ENCODE measurements around the gene TRIM46. TPM values are rescaled to one million over a fixed set of nuclear protein-coding genes. Genes with fewer than 3 reads are reported as not detected.
"Not testable (repeated sequence)": the region's sequence is repeated elsewhere in the genome, so short reads cannot be mapped to it uniquely, and the experiment has no call there.

TRIM46 gene
- total RNA-seq, 1 donor from 2014 or later: 1.2 TPM

DNA sequence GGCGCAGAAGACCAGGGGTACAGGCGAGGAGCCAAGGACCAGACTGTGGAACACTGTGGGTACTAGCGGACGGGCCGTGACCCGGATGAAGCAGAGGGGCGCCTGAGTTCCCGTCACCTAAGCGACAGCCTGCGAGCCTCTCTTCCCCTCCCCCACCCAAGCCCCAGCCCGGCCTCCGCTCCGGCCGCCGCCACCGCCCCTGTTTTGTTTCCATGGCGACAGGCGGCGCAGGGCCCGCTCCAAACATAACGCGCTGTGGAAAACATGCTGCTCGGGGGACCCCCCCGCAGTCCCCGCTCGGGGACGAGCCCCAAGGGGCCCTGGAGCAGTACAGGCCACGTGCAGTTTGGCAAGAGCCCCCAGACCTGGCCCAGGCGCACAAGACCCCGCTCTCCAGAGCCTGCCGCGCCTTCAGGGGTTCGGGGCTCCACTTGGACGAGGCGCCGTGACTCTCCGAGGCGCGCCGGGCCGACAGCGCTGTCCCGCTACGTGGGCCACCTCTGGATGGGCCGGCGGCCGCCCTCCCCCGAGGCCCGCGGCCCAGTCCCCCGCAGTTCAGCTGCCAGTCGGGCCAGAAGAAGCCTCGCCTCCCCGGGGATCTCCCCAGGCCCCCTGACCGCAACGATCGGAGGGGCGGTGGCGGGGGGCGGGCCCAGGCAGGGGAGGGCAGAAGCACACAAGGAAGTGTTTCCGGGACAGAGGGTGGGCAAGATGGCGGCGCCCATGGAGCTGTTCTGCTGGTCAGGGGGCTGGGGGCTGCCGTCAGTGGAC is 35.1 kb downstream of the TRIM46 start, which contains the start of gene MTX1:
TSS of gene MTX1 (plus strand) at position 155 of the 771 bp plus-strand sequence. CDS start at position 265, 110 bp downstream.
- H3K4me1 Mint-ChIP-seq: peaks cover 20% of the 10 kb centered on the region
- H3K4me3 Mint-ChIP-seq: peak within 1 kb of the TSS; percentile 85
- TF ChIP-seq, protein P1, sequence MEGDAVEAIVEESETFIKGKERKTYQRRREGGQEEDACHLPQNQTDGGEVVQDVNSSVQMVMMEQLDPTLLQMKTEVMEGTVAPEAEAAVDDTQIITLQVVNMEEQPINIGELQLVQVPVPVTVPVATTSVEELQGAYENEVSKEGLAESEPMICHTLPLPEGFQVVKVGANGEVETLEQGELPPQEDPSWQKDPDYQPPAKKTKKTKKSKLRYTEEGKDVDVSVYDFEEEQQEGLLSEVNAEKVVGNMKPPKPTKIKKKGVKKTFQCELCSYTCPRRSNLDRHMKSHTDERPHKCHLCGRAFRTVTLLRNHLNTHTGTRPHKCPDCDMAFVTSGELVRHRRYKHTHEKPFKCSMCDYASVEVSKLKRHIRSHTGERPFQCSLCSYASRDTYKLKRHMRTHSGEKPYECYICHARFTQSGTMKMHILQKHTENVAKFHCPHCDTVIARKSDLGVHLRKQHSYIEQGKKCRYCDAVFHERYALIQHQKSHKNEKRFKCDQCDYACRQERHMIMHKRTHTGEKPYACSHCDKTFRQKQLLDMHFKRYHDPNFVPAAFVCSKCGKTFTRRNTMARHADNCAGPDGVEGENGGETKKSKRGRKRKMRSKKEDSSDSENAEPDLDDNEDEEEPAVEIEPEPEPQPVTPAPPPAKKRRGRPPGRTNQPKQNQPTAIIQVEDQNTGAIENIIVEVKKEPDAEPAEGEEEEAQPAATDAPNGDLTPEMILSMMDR (IDR thresholded peaks at IDR 0.05): no peak
- ATAC-seq (ENCODE audit: low read depth) (peak; percentile 81), DNase-seq (peak; percentile 85)
- ChIA-PET POLR2A (interaction anchor here (0.6 to 3.7 kb wide), 15 partner anchors 15 to 355 kb away, joined by 3 to 75 read pairs (median 4); partner anchors contain the start of genes ASH1L, CLK2 and KRTCAP2), CTCF (interaction anchor here (0.6 to 7.6 kb wide), 6 partner anchors 15 to 42 kb away, joined by 3 to 110 read pairs (median 6); partner anchors contain the start of gene KRTCAP2)
- no peaks in the 10 kb centered on the region for H3K27me3 Mint-ChIP-seq
- H3K36me3 Mint-ChIP-seq (ENCODE audit: low read depth): peaks cover 17% of the 10 kb centered on the region
- no peaks in the 10 kb centered on the region for H3K9me3 Mint-ChIP-seq
- peak within 1 kb of the TSS; percentile 91 for H3K27ac Mint-ChIP-seq
- intact Hi-C loops (cut with micrococcal nuclease): loop anchor here (1.0 to 5.0 kb wide), 5 partner anchors 14 to 100 kb away; partner anchors contain the start of genes FDPS and SCAMP3

DNA sequence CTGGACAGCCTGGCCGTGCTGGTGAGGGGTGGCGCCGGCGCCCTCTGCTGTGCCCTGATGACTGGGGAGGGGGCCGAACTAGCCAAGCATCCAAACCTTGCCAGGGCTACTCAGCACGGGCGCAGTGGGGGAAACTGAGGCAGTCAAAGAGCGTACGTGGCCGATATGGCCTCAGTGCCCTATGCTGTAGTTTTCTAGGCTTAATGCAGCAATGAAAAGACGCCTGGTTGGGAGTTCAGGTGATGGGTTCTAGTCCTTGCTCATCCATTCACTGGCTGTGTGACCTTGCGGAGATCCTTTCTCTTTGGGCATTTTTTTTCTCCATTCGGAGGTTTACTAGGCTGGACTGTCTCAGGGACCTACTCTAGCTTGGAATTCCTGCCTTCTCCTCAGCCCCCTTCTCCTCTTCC is 35.7 kb downstream of the TRIM46 start:
- H3K9me3 Mint-ChIP-seq: no peaks in the 10 kb centered on the region
- ChIA-PET CTCF (interaction anchor here (0.6 to 7.6 kb wide), 4 partner anchors 16 to 41 kb away, joined by 3 to 110 read pairs (median 6); partner anchors contain the start of gene KRTCAP2), POLR2A (interaction anchor here (0.6 to 3.7 kb wide), 13 partner anchors 15 to 354 kb away, joined by 3 to 75 read pairs (median 5); partner anchors contain the start of genes ASH1L, CLK2 and KRTCAP2)
- H3K27ac Mint-ChIP-seq: peak overlapping the region; percentile 83
- intact Hi-C loops (cut with micrococcal nuclease): loop anchor here (2.0 to 5.0 kb wide), 2 partner anchors 15 to 53 kb away; partner anchors contain the start of gene SCAMP3
- peak overlapping the region; percentile 85 for H3K4me3 Mint-ChIP-seq
- no peaks in the 10 kb centered on the region for H3K27me3 Mint-ChIP-seq
- TF ChIP-seq, protein P1 (IDR thresholded peaks at IDR 0.05): no peak
- ATAC-seq (ENCODE audit: low read depth) (no peak), DNase-seq (no peak)
- peaks cover 17% of the 10 kb centered on the region for H3K36me3 Mint-ChIP-seq (ENCODE audit: low read depth)
- H3K4me1 Mint-ChIP-seq: peaks cover 20% of the 10 kb centered on the region

DNA sequence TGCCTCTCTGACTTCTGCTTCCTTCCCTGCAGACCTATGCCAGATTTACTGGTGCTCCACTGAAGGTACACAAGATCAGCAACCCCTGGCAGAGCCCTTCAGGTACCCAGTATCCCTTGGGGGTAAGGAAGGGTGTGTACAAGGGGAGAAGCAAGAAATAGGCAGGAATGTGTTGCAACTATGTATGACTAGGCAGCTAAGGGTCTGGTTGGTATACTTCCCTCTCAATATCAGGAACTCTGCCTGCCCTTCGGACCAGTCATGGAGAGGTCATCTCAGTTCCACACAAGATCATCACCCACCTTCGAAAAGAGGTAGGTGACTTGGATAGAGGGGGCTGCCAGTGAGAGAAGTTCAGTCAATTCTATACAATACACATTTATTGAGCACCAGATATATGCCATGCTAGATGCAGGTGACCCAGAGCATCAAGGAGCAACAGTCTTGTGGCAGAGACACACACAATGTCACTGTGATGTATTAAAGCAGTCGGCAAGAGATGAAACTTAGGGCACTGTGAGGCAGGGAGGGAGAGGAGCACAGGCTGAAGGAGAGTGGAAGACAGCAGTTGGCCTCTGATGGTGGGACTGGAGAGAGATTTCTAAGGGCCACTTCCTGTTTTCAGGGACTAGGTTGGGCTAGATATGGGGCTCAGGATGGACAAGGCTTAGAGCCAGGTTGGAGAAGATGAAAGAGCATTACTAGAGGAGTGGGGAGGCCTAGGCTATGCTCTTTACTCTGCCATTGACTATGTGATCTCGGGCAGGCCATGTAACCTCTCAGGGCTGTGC is 36.9 kb downstream of the TRIM46 start:
- intact Hi-C loops (cut with micrococcal nuclease): no loop called here
- DNase-seq (no peak), ATAC-seq (ENCODE audit: low read depth) (no peak)
- peaks cover 20% of the 10 kb centered on the region for H3K4me1 Mint-ChIP-seq
- peak overlapping the region; percentile 44 for H3K4me3 Mint-ChIP-seq
- peaks cover 17% of the 10 kb centered on the region for H3K36me3 Mint-ChIP-seq (ENCODE audit: low read depth)
- no peaks in the 10 kb centered on the region for H3K9me3 Mint-ChIP-seq
- H3K27me3 Mint-ChIP-seq: no peaks in the 10 kb centered on the region
- peak overlapping the region; percentile 18 for H3K27ac Mint-ChIP-seq
- TF ChIP-seq, protein P1 (IDR thresholded peaks at IDR 0.05): no peak
- ChIA-PET CTCF (interaction anchor here (7.6 kb wide), 1 partner anchor 15 kb away, joined by 110 read pairs; no protein-coding TSS in a partner anchor), POLR2A (no interaction called here)

DNA sequence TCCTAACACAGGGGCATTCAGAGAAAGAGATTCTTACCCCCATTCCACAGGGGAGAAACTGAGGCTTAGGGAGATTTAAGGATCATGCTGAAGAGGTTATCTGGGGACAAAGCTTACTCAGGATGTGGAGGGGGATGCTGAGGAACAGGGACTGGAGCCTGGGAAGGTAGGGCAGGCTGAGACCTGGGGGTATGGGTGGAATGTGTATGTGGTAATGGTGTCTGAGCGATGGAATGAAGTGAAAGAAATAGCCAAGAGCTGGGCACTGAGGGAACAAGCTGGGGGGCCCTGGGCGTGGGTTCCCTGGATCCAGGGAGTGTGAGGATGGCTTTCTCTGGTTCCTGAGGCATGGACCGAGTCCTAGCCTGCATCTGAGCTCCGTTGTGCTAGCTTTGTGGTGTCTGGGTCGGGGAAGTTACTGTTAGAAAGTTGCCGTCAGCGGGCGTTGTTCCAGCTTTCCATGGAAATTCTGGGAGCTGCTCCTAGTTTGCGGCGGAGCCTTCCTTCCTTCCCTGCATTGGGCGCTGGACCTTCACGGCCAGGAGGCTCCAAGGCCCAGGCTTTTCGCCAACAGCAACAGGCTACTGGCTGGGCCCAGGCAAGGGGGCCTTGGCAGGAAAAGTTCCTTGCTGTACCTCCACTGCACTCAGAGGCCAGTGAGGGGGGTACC is 37.9 kb downstream of the TRIM46 start:
- CTCF ChIA-PET; H3K4me3 Mint-ChIP-seq; H3K9me3 Mint-ChIP-seq; H3K27ac Mint-ChIP-seq; H3K27me3 Mint-ChIP-seq; ATAC-seq (ENCODE audit: low read depth); intact Hi-C loops (cut with micrococcal nuclease); DNase-seq; POLR2A ChIA-PET: not testable (repeated sequence)
- H3K4me1 Mint-ChIP-seq: peaks cover 20% of the 10 kb centered on the region
- H3K36me3 Mint-ChIP-seq (ENCODE audit: low read depth): peaks cover 17% of the 10 kb centered on the region

DNA sequence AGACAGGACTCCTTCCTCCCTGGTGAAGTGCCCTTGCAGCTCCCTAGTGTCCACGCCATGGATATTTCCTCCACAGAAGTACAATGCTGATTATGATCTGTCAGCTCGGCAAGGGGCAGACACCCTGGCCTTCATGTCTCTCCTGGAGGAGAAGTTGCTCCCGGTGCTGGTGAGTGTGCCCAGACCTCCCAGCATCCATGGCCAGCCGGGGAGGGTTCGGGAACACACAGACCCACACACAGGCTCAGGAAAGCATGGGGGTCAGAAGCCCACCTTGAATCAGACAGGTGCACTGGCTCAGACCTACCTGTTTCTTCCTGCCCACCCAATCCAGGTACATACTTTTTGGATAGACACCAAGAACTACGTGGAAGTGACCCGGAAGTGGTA is 38.4 kb downstream of the TRIM46 start:
- ATAC-seq (ENCODE audit: low read depth); H3K4me3 Mint-ChIP-seq; CTCF ChIA-PET; intact Hi-C loops (cut with micrococcal nuclease); DNase-seq; H3K9me3 Mint-ChIP-seq; POLR2A ChIA-PET; H3K27me3 Mint-ChIP-seq; H3K27ac Mint-ChIP-seq: not testable (repeated sequence)
- peaks cover 16% of the 10 kb centered on the region for H3K4me1 Mint-ChIP-seq
- H3K36me3 Mint-ChIP-seq (ENCODE audit: low read depth): peaks cover 17% of the 10 kb centered on the region

DNA sequence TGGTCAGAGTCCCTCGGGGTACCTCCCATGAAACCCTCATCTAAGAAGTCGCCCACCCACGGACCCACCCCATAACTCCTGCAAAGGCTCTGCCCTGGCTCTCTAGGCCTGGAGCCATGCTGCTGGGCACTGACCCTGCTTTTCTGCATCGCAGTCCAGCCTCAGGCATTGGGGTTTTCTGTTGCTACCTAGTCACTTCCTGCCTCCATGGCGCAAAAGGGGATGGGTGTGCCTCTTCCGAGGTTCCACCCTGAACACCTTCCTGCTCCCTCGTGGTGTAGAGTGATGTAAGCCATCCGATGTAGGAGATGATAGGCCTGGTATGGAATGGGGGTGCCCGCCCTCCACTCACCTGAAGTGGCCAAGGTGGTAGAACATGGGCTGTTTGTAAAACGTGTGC is 41.1 kb downstream of the TRIM46 start:
- H3K4me1 Mint-ChIP-seq; H3K27me3 Mint-ChIP-seq; POLR2A ChIA-PET; ATAC-seq (ENCODE audit: low read depth); H3K9me3 Mint-ChIP-seq; intact Hi-C loops (cut with micrococcal nuclease); H3K27ac Mint-ChIP-seq; DNase-seq; CTCF ChIA-PET; H3K4me3 Mint-ChIP-seq: not testable (repeated sequence)
- peaks cover 15% of the 10 kb centered on the region for H3K36me3 Mint-ChIP-seq (ENCODE audit: low read depth)
